GM23338 (cell line): ENCODE measurements around the gene LTV1. TPM values are rescaled to one million over a fixed set of nuclear protein-coding genes. Genes with fewer than 3 reads are reported as not detected.

Experiments used
- ATAC-seq: fragments of 200-7000 bp; cut with Tn5 transposase; 3 replicates; pipeline ENCODE4 v1.9.1; 2020
- DNase-seq: peaks from one replicate; pipeline ENCODE4 v3.0.0-alpha.2; 2015; ENCODE audit warnings: low spot score
- H2AFZ ChIP-seq: fragments of 200-600 bp; sonication (generic); 2 replicates; pipeline ENCODE4 v1.8.0; 2016; ENCODE audit warnings: antibody characterized with exemption, mild to moderate bottlenecking, moderate library complexity
- H3F3A ChIP-seq: fragments of 200-600 bp; sonication (generic); replicated peaks from 2 replicates; pipeline ENCODE4 v1.8.0; 2017; ENCODE audit warnings: antibody characterized with exemption, mixed run types, low read depth
- H3K27ac ChIP-seq: fragments of 200-600 bp; sonication (generic); 2 replicates; pipeline ENCODE4 v1.6.1; 2016; ENCODE audit warnings: low read depth
- H3K27me3 ChIP-seq: fragments of 200-600 bp; sonication (generic); 2 replicates; pipeline ENCODE4 v1.8.0; 2016; ENCODE audit warnings: mild to moderate bottlenecking, mixed run types, moderate library complexity; ENCODE audit not compliant: insufficient read depth
- H3K36me3 ChIP-seq: fragments of 200-600 bp; sonication (generic); 2 replicates; pipeline ENCODE4 v1.8.0; 2016; ENCODE audit warnings: mild to moderate bottlenecking; ENCODE audit not compliant: insufficient read depth
- H3K4me1 ChIP-seq: fragments of 200-600 bp; sonication (generic); 2 replicates; pipeline ENCODE4 v1.8.0; 2016; ENCODE audit warnings: mild to moderate bottlenecking, moderate library complexity; ENCODE audit not compliant: insufficient read depth
- H3K4me2 ChIP-seq: fragments of 200-600 bp; sonication (generic); 2 replicates; pipeline ENCODE4 v1.7.1; 2017; ENCODE audit warnings: mixed run types
- H3K4me3 ChIP-seq: fragments of 200-600 bp; sonication (generic); 2 replicates; pipeline ENCODE4 v1.6.1; 2016; ENCODE audit warnings: mixed run types
- H3K79me2 ChIP-seq: fragments of 200-600 bp; sonication (generic); replicated peaks from 2 replicates; pipeline ENCODE4 v1.8.0; 2017; ENCODE audit warnings: mild to moderate bottlenecking; ENCODE audit not compliant: insufficient read depth
- H3K9me2 ChIP-seq: fragments of 200-600 bp; sonication (generic); 2 replicates; pipeline ENCODE4 v1.8.0; 2017; ENCODE audit not compliant: insufficient read depth
- H4K20me1 ChIP-seq: fragments of 200-600 bp; sonication (generic); replicated peaks from 2 replicates; pipeline ENCODE4 v1.8.0; 2017; ENCODE audit warnings: mild to moderate bottlenecking; ENCODE audit not compliant: insufficient read depth
- H3K27ac Mint-ChIP-seq: 2 replicates; pipeline ENCODE4 v1.8.0; 2020; ENCODE audit warnings: inconsistent platforms, mild to moderate bottlenecking, moderate library complexity, mixed read lengths
- H3K27me3 Mint-ChIP-seq: 3 replicates; pipeline ENCODE4 v1.8.0; 2022; ENCODE audit warnings: low read depth, mild to moderate bottlenecking, moderate library complexity, mixed read lengths, inconsistent platforms; ENCODE audit not compliant: insufficient read depth, poor library complexity
- H3K36me3 Mint-ChIP-seq: 3 replicates; pipeline ENCODE4 v1.8.0; 2021; ENCODE audit warnings: low read depth, mild to moderate bottlenecking, inconsistent platforms, moderate library complexity, mixed read lengths
- H3K4me1 Mint-ChIP-seq: 3 replicates; pipeline ENCODE4 v1.8.0; 2020; ENCODE audit warnings: mild to moderate bottlenecking, inconsistent platforms, mixed read lengths
- H3K4me3 Mint-ChIP-seq: 3 replicates; pipeline ENCODE4 v1.8.0; 2021; ENCODE audit warnings: moderate library complexity, mild to moderate bottlenecking, inconsistent platforms, mixed read lengths
- H3K9me3 Mint-ChIP-seq: 3 replicates; pipeline ENCODE4 v1.8.0; 2020; ENCODE audit warnings: moderate library complexity, mild to moderate bottlenecking, inconsistent platforms, mixed read lengths
- CREB1 ChIP-seq: fragments of 250-450 bp; sonication (Bioruptor Pico); IDR thresholded peaks from 2 replicates; pipeline ENCODE4 v1.5.0; 2020; ENCODE audit warnings: low read depth, mild to moderate bottlenecking, moderate library complexity
- EZH2 ChIP-seq: fragments of 200-600 bp; sonication (generic); IDR thresholded peaks from one replicate; pipeline ENCODE4 v1.8.0; 2017; ENCODE audit warnings: antibody characterized with exemption, mild to moderate bottlenecking, low read depth; ENCODE audit not compliant: unreplicated experiment
- EZH2phosphoT487 ChIP-seq: fragments of 200-600 bp; sonication (generic); IDR thresholded peaks from one replicate; pipeline ENCODE4 v1.8.1; 2018; ENCODE audit warnings: antibody characterized with exemption; ENCODE audit not compliant: unreplicated experiment
- NANOG ChIP-seq: IDR thresholded peaks from 2 replicates; pipeline ENCODE4 v1.6.1; 2016; ENCODE audit warnings: antibody characterized with exemption, borderline replicate concordance
- POLR2AphosphoS5 ChIP-seq: IDR thresholded peaks from 2 replicates; pipeline ENCODE4 v1.6.1; 2016; ENCODE audit warnings: antibody characterized with exemption, low read depth
- REST ChIP-seq: IDR thresholded peaks from one replicate; pipeline ENCODE4 v1.6.1; 2018; ENCODE audit warnings: antibody characterized with exemption; ENCODE audit not compliant: unreplicated experiment
- STAT1 ChIP-seq: IDR thresholded peaks from one replicate; pipeline ENCODE4 v1.6.1; 2016; ENCODE audit warnings: antibody characterized with exemption; ENCODE audit not compliant: unreplicated experiment
- ZNF114 ChIP-seq: fragments of 250-450 bp; sonication (Bioruptor Pico); IDR thresholded peaks from 2 replicates; pipeline ENCODE4 v1.5.0; 2020; ENCODE audit warnings: mild to moderate bottlenecking, moderate library complexity
- ZNF331 ChIP-seq: fragments of 250-450 bp; sonication (Bioruptor Pico); IDR thresholded peaks from 2 replicates; pipeline ENCODE4 v1.5.0; 2020; ENCODE audit warnings: low read depth, mild to moderate bottlenecking, moderate library complexity
- ZNF462 ChIP-seq: fragments of 250-450 bp; sonication (Bioruptor Pico); IDR thresholded peaks from 2 replicates; pipeline ENCODE4 v1.5.0; 2020; ENCODE audit warnings: mild to moderate bottlenecking, moderate library complexity
- polyA plus RNA-seq: library from polyadenylated mRNA; unstranded; fragments of >200 nt; fragmentation: Nextera tagmentation; extraction: Ambion mirVana; gene quantifications from 2 replicates; pipeline ENCODE4 v1.2.1, GENCODE V29; 2016
- total RNA-seq: library from RNA; depleted of rRNA; stranded (reverse); fragments of >200 nt; shearing (Covaris generic); gene quantifications from 2 replicates; pipeline ENCODE4 v1.2.3, GENCODE V29; 2014

The LTV1 gene
- total and polyA plus RNA-seq, 2 experiments from 2014 or later: 36.5 to 72.4 TPM

GRCh38 chr6:143863771-143864170, 20.6 kb downstream of the LTV1 start:
- Histone ChIP-seq H4K20me1 (peaks cover 5% of the 10 kb centered on the region; the same call in 1 of the 2 replicates), H3K27me3 (no peaks in the 10 kb centered on the region), H3K4me3 (no peak overlapping the region), H3K9me2 (no peaks in the 10 kb centered on the region), H3K4me1 (peaks cover 8% of the 10 kb centered on the region), H3F3A (peaks cover 4% of the 10 kb centered on the region), H2AFZ (no peak overlapping the region), H3K27ac (no peak overlapping the region), H3K36me3 (peaks cover 46% of the 10 kb centered on the region), H3K79me2 (no peaks in the 10 kb centered on the region), H3K4me2 (no peak overlapping the region)
- Mint-ChIP-seq H3K9me3 (peaks cover 3% of the 10 kb centered on the region; the same call in 2 of the 3 replicates), H3K27ac (no peak overlapping the region), H3K36me3 (peaks cover 58% of the 10 kb centered on the region), H3K27me3 (no peaks in the 10 kb centered on the region), H3K4me3 (no peak overlapping the region), H3K4me1 (peaks cover 8% of the 10 kb centered on the region; the same call in 2 of the 3 replicates)
- ATAC-seq: no peak
- DNase-seq: no peak
- TF ChIP-seq ZNF462 (CRISPR knock-in tag): no peak
- TF ChIP-seq ZNF331: no peak
- TF ChIP-seq EZH2: no peak
- TF ChIP-seq STAT1: no peak
- TF ChIP-seq NANOG: no peak
- TF ChIP-seq CREB1 (CRISPR knock-in tag): no peak
- no peak for TF ChIP-seq ZNF114 (CRISPR knock-in tag)
- TF ChIP-seq REST: no peak
- no peak for TF ChIP-seq EZH2phosphoT487
- no peak for TF ChIP-seq POLR2AphosphoS5
